GM18508 (cell line): ENCODE measurements around the gene STK10.

Experiments
- ATAC-seq: cut with Tn5 transposase; IDR thresholded peaks from one replicate; pipeline ENCODE4 v1.9.1; 2021; ENCODE audit warnings: moderate number of reproducible peaks; ENCODE audit not compliant: insufficient read depth, unreplicated experiment

The STK10 gene

DNA sequence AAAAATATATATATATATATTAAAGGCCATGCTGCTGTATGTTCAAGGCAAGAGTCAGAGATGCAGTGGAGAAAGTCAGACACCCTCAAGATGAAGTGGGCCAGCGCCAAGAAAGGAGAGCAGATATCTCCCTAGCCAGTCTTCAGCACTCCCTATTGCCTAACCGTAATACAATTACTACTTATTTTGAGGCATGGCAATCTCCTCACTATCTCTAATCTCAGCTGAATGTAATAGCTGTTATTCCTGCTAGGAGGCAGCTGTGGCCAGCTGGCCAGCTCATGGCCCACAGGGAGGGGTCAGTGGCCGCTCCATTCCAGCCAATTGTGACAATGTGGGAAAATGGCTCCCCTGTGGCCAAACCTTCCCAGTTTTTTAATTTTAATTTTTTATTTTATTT, 94.1 kb downstream of the STK10 start:
- ATAC-seq, result no peak

DNA sequence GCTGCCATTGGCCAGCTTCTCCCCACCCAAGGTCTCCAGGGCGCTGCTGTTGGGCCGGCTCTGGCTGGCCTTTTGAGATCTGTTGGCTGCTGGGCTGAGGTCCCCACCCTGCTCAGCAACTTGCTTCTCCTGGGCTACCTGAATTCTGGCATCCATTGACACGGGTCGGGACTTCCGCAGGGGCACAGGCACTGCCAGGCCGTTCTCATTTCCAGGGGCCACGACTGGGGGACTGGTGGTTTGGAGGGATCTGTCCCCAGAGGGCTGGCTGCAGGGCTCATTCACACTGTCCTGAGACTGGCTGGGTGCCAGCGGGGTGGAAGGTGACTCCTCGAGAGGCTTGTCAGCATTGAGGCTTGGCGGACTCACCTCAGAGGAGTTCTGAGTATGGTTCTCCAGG, 94.5 kb downstream of the STK10 start:
- no peak for ATAC-seq

DNA sequence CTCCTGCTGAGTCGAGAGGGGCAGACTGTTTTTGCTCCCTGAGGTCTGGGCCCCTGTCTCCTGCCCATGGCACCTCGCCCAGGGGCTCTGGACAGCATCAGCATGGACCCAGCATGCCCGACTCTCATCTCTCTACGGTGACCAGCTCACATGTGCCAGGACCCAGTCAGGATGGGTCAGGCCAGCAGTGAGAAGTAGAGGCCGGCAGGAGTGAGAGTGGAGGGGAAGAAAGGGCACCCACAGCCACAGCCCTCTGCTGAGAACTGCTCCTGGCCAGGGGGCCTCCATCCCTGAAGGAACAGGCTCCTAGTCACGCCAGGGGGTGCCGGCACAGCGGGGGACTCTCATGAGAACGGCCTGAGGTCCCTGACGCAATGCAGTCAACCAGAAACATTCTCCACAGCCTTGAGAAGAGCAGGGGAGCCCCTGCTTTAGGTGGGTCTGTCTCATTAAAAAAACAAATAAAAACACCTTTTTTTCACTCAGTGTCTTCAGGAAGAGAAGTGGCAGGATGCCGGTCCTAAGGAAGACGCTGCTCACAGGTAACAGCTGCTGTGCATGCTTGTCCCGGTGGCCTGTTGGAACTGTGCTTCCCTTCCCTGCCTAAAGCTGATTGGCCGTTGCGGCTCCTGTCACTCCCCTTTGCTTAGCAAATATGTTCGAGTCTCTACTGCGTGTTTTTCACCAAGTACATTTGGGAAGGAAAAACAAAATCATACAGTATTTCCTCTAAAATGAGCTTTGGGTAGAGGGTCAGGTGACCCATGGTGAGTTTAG, 95.9 kb downstream of the STK10 start:
- ATAC-seq, result no peak

DNA sequence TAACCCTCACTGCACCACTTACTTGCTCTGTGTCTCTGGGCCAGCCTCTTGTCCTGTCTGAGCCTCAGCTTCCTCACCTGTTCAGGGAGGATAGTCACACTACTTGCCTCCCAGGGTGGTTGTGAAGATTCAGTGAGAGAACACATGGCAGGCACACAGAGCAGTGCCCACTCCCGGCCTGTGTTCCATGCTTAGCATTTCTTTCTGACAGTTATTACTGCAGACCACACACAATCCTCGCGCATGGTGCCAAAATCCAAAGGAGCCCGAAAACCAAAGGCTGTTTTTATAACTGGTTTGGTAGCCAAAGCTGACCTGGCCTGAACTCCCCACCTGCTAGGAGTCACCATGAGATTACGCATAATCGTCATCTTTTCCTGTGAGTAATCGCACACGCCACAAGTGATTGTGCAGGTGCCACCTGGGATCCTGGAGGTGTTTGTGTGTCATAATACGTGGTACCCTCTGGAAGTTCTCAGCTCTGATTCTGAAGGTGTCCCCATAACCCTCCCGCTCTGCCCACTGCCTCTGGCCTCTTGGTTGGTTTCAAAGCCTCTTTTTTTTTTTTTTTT, 97.0 kb downstream of the STK10 start:
- ATAC-seq, result no peak

DNA sequence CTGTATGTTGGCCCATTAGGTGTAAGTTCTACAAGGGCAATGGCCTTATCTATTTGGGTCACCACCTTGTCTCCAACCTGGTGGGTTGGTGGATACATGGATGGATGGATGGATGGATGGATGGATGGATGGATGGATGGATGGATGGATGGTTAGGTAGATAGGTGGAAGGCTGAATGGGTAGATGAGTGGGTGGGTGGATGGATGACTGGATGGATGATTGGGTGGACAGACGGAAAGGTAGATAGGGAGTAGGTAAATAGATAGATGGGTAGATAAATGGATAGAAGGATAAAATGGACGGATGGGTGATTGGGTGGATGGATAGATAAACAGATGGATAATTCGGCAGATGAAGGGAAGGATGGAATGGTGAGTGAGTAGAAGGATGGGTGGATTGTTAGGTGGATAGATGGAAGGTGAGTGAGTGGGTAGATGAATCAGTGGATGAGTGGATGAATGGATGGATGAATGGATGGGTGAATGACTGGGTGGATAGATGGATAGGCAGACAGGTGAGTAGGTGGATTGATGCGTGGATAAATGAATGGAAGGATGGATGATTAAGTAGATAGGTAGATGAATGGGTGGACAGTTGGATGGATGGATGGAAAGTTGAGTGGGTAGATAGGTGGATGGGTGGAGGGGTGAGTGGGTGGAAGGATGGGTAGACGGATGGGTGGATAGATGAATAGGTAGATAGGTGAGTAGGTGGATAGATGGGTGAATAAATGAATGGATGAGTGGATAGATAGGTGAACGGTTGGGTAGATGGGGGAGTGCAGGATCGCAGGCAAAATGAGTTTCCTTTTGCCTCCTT, 98.5 kb downstream of the STK10 start:
- no peak for ATAC-seq

DNA sequence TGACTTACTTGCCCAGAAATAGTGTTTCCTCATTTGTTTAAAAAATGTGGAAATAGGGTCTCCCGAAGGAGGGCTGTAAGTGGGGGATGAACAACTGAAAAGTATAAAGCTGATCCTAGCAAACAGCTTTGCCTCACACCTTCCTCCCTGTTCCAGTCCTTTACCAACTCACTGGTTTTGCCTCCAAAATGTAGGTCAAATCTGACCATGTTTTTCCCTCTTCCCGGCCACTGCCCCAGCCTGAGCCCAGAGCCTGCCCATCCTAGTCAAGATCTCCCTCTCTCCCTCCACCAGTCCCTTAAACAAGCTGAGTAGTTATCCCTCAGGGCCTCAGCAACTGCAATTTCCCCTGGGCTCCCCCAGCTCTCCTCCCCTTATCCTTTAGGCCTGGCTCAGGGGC, 99.2 kb downstream of the STK10 start:
- ATAC-seq, result no peak

DNA sequence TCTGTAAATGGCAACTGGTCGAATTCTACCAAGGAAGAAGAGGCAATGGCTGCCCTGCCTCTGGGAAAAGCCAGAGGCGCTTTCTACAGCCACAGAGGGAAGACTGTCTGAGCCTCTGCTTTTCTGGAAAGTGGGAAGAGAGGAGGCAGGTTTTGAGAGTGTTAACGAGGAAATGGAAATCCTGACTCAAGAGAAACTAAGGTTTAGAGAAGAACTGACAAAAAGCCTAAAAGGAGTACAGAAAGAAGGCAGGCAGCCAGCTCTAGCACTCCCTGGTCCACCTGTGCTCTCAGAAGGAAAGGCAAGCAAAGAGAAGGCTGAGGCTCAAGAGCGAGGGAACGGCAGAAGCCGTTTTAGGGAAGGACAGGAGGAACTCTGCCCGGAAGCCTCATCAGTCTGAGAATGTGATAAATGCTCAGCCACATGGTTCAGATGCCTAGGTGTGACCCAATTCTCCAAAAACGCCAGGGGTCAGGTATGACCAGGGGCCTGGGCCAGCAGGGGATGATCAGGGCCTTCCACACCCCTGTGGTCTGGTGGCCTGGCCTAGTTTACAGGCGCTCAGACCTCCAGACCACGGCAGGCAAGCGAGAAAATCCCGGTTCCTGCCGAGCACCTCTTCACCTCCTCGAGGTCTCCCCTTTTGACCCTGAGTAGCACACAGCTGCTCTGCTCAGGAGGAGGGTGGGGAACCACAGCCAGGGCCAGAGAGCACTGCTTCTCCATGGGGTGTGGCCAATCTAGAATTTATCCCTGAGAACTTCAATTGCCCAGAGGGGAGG, 101.6 kb downstream of the STK10 start:
- no peak for ATAC-seq

DNA sequence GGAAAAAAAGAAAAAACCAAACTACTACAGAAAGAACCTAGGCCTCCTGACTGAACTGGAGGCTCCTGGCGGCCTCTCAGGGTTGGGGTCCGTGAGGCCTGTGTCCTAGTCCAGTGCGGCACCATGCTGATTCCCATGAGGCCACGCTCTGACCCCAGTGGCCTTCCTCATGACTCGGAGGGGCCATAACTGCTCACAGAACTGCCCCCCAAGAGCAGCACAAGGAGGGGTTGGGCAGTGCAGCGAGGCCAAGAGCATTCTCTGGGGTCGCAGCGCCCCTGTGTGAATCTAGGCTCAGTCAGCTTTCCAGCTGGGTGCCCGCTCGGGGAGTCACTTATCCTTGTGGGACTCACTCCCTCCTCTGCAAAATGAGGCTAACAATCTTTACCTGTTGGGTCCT, 102.3 kb downstream of the STK10 start:
- ATAC-seq, result no peak

DNA sequence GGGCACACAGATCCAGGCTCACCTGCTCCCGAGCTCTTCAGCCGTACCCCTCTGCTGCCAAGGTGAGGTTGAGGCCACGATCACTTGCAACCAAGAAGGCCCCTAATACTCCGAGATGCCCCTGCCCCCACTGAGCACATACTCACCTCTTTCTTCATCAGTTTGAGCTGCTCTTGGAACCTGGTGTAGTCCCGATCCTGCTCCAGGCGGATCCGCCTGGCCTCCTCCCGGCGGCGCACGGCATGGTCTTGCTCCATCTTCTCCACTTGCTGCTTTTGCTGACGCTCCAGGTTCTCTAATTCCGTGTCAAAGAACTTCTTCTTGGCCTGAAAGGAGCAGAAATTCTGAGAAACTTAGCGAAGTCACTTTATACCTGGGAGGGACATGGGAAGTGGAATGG, 105.8 kb downstream of the STK10 start:
- ATAC-seq, result no peak

DNA sequence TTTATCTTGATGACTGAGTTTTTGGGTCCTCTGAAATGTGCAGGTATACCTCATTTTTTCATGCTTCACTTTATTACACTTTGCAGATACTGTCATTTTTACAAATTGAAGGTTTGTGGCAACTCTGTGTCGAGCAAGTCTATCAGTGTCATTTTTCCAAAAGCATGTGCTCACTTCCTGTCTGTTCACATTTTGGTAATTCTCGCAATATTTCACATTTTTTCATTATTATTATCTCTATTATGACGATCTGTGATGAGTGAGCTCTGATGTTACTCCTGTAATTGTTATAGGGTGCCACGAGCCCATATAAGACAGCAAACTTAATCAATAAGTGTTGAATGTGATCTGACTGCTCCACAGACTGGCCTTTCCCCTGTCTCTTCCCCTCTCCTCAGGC, 108.1 kb downstream of the STK10 start:
- ATAC-seq, result no peak

DNA sequence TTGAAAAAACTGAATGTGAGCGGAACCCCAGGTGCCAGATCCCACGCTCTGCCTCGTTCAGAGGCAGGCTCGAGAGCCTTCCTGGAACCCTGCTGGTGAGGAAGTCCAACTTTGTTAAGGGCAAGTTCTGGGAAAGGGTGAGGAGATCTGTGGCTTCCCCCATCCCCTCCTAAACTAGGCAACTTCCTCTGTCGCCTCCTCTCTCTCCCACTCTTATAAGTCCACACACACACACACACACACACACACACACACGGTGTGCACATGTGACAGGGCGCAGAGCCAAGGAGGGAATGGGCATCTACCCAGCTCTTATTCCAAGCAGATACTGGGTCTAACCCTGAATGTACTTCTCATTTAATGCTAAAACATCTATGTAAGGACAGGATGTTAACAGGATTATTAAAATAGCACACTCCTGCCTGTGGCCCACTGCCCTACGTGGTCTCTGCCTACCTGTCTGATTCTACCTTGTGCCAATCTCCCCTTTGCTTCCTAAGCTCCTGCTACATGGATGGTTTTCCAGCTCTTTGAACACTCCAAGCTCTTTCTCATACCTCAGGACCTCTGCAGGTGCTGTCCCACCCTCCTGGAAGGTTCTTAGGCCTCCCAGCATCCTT, 109.2 kb downstream of the STK10 start:
- ATAC-seq, result no peak

DNA sequence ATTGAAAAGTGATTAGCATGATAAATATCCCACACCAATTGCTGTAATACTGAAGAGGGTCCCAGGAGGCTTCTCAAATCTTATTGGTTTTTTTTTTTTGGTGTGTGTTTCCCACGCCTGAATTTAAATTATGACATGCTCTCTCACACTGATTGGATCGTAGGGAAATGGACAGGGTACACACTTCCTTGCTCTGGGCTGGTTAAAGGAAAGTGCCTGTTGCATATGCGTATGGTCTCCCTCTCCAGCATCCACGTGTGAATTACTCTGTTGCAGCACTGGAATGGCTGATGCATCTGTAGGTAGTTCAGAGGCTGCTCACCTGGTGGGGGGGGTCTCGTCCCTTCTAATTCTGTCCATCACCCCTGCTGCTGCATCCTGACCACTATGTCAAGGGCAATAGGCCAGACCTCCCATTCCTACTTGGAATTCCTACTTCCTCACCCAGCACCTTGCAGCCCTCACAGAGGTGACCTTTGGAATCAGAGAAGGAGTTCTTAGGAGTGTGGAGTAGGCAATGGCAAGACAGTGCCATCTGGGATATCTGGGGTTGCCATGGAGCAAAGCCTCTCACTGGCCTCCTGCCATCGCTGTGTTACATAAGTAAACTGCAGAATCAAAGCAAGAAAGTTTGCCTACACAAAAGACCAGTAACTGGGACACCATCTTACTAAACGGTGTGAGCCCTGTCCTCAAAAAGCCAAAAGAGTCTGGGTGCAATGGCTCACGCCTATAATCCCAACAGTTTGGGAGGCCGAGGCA, 110.2 kb downstream of the STK10 start:
- no peak for ATAC-seq

DNA sequence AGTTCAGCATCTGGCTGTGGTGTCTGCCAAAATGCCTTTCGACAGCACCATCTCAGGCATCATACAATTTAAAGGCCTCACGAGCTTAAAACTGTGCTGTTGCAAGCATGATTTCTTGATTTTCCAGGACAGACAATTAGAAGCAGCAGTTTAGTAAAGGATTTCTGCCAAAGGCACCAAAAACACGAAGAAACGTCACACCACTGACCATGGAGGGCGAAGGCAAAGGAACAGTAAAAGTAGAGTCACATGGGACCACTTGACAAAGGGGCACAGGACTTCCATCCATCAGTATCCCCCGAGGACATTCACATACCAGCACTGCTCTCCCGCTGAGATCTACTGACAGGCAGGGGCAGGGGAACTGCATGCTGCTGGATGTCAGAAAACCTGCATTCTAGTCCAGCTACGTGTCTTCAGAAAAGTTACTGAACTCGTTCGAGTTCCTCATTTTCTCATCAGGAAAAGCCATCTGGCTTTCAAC, 111.2 kb downstream of the STK10 start:
- ATAC-seq, result no peak

DNA sequence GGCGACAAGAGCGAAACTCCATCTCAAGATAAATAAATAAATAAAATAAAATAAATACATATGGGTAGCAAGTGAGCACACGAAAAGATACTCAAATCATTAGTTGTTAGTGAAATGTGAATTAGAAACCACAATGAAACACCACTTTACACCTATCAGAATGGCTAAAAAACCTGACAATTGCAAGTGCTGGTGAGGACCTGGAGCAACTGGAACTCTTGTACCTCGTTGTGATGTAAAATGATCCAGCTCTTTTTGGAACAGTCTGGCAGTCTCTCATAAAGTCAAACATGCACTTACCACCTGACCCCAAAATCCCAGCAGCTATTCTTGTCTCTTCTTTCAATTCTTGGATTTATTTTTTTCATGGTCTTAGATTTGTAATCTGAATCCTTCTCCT, 112.4 kb downstream of the STK10 start:
- no peak for ATAC-seq

DNA sequence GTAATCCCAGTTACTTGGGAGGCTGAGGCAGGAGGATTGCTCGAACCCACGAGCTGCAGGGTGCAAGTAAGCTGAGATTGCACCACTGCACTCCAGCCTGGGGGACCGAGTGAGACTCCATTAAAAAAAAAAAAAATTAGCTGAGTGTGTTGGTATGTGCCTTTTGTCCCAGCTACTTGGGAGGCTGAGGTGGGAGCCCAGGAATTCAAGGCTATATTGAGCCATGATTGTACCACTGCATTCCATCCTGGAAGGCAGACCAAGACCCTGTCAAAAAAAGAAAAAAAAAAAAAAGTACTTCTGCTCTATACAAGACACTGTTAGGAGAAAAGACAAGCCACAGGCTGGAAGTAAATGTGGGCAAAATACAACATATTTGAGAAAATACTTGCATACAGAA, 113.1 kb downstream of the STK10 start:
- no peak for ATAC-seq

DNA sequence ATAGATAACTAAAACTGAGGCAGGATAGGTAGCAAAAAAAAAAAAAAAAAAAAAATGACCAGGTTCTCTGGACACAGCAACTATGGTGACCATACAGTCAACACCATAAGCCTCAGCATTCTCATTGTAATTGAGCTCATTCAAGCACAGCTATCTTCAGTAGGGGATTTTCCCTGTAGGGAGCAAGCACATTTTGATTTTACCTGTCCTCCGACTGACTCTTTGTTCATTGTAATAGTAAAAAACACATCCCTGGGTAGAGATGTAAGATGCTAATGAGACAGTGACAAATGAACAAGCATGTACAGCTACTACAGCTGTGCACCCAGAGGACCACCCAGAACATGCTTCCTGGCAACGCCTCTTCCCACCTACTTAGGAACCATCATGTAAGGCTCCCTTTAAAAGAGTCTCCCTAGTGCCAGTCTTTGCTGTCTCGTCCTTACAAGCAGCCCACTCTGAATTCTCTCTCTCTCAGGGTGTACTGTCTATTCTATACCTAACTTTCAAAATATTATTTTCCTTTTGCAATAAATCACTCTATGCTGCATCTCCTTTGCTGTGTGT, 116.6 kb downstream of the STK10 start:
- no peak for ATAC-seq

DNA sequence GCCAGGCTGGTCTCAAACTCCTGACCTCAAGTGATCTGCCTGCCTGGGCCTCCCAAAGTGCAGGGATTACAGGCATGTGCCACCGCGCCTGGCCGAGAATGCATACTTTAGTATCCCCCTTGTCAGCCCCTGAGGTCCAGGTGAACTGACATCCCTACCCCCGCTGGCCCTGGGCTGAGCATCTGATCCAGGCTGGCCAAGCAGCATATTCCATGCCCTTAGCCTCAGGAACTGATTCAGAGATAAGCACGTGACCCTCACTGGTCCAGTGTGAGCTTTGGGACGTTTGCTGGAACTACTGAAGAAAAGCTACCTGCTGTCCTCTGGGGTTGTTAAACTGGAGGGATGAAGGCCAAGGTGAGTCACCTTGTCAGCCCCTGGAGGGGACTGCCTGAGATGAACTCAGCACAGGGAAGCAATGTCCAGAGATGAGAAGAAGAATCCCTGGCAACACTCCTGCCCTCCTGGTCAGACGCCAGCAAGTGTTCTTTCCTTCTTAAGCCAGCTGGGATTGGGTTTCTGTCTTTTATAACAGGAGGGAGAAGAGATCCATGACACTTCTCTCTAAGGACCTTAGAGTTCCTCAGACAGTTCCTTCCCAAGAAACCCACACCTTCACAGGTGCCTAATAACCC, 122.5 kb downstream of the STK10 start:
- ATAC-seq, result no peak

DNA sequence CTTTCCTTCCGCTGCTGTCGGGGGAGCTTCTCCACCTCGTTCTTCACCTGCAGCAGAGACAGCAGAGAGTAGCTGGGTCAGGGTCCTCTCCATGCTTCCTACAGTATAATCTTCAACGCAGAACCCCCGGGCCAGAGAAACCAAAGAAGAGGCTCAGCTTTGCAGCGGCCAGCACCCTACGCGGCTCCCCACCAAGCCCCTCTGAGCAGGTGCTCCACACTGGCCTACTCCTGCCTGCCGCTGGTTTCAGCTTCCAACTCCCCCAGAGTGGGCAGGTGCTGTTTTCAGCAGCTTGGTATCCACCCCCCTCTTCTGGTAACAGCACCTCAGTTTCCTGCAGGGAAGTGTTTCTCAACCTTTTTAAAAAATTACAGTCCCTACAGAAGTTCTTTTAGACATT, 123.3 kb downstream of the STK10 start:
- ATAC-seq, result no peak

DNA sequence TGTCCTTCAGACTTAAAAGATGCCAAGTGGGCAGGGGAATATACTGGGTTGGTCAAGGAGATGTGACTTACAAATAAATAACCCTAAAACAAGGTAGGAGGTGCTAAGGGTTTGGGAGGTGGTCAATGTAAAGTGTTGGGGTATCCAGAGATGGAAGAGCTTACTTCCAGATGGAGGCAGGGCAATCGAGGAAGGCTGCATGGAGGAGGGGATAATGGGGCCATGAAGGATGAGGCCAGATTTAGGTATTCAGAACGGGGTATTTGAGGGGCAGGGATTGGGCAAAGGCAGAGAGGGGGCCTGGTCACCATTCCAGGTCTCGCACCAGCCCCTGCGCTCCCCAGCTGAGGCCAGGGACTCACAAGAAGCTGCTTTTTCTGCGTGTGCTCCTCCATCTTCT, 123.7 kb downstream of the STK10 start:
- ATAC-seq, result no peak
